ENCODE measurements around the gene SHH.

GRCh38 chr7:155846156-155846555, 33.9 kb upstream of the SHH start:
- TF ChIP-seq CTCF (IDR thresholded peaks at IDR 0.05) (no peak), POLR2A (IDR thresholded peaks at IDR 0.05) (no peak)
